ENCODE measurements around the gene LIPG.

LIPG gene

DNA sequence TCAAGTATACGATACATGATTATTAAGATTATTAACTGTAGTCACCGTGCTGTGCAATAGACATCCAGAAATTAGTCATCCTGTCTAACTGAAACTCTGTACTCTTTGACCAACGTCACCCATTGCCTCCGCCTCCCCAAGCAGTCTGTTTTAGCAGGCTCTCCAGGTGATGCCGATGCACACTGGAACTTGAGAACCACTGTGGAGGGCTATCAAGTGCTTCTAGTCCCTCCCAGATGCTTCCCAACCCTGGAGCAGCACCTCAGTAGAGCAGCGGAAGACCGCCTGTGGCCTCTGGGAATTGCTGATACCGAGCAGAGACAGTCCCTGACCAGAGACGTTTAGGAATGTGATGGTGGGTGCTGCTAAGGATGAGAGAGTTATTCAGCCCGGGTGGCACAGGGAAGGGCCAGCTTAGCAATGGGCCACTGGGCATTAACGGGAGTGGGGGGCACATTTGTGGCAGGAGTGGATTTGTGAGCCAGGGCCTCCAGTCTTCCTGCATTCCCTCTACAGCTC, 50.7 kb downstream of the LIPG start:
- no peak for DNase-seq (ENCODE audit: low read depth)

- no peak for DNase-seq (ENCODE audit: low read depth)
Measured at GRCh38 chr18:49613141-49613640, 51.3 kb downstream of the LIPG start.

DNA sequence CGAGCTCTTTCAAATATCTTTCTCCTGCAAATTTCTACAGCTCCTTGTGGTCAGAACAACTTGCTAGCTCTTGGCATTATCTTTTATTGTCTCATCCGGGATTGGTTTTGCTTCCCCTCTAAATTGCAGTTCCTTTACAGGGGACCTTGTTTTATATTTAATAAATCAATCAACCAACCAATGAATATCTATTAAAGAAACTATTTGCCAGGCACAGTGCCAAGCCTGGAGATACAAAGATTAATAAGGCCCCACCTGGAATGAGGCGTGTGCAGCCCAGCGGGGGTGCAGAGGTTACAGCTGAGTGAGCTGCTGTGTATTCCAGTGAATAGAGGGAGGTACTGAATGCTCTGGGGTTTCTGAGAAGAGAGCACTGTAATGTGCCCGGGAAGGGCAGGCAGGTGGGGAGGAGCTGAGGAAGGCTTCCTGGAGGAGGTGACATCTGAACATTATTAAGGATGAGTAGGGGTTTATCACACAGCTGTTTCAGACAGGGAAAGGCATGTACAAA, 51.8 kb downstream of the LIPG start:
- no peak for DNase-seq (ENCODE audit: low read depth)

GRCh38 chr18:49616618-49617328, 54.9 kb downstream of the LIPG start:
- DNase-seq (ENCODE audit: low read depth) = no peak

DNA sequence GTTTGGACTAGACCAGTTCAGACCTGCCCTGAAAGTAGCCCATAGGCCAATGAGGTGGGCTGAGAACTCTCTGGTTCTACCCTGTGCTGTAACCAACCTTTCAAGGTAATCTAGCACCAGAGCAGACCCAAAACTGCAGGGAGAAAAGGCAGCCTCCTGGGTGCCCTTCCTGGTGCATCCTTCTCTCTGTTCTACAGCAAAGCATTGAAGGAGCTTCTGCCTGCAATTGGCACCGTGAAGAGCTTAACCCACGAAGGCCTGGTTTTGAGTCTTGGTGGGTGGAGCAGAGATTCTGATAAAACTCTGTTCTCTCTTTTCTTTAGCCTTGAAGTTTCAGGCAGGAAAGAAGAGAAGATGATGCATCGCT, 55.5 kb downstream of the LIPG start:
- DNase-seq (ENCODE audit: low read depth) = no peak

GRCh38 chr18:49617865-49618264, 56.0 kb downstream of the LIPG start:
- DNase-seq (ENCODE audit: low read depth) = no peak

- DNase-seq (ENCODE audit: low read depth) = no peak
Measured at GRCh38 chr18:49618742-49619681, 57.2 kb downstream of the LIPG start.

DNA sequence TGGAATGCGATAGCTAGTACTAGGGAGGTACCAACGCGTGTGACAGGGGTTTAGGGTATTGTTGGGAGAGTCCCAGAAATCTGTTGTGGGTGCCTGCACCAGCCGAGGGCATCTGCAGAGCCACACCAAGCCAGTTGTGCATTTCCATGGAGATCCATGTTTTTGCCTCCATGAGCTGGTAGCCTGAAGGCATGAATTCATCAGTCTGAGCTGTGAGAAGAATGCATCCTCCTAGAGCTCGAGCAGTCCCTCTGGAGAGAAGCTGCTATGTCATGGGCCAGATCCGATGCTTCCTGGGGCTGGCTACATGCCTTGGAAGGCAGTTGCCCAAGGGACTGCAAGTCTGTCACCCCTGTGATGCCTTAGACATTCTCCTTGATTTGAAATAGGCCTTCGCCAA, 57.9 kb downstream of the LIPG start:
- DNase-seq (ENCODE audit: low read depth) = no peak

- DNase-seq (ENCODE audit: low read depth) = no peak
Measured at GRCh38 chr18:49621301-49621700, 59.4 kb downstream of the LIPG start.

- DNase-seq (ENCODE audit: low read depth) = no peak
Measured at GRCh38 chr18:49621717-49622351, 60.0 kb downstream of the LIPG start.

- DNase-seq (ENCODE audit: low read depth) = no peak
Measured at GRCh38 chr18:49623571-49623970, 61.7 kb downstream of the LIPG start.

- DNase-seq (ENCODE audit: low read depth) = no peak
Measured at GRCh38 chr18:49625021-49625691, 63.3 kb downstream of the LIPG start.

GRCh38 chr18:49626842-49627467, 65.1 kb downstream of the LIPG start:
- no peak for DNase-seq (ENCODE audit: low read depth)

- no peak for DNase-seq (ENCODE audit: low read depth)
Measured at GRCh38 chr18:49628119-49628518, 66.3 kb downstream of the LIPG start.

DNA sequence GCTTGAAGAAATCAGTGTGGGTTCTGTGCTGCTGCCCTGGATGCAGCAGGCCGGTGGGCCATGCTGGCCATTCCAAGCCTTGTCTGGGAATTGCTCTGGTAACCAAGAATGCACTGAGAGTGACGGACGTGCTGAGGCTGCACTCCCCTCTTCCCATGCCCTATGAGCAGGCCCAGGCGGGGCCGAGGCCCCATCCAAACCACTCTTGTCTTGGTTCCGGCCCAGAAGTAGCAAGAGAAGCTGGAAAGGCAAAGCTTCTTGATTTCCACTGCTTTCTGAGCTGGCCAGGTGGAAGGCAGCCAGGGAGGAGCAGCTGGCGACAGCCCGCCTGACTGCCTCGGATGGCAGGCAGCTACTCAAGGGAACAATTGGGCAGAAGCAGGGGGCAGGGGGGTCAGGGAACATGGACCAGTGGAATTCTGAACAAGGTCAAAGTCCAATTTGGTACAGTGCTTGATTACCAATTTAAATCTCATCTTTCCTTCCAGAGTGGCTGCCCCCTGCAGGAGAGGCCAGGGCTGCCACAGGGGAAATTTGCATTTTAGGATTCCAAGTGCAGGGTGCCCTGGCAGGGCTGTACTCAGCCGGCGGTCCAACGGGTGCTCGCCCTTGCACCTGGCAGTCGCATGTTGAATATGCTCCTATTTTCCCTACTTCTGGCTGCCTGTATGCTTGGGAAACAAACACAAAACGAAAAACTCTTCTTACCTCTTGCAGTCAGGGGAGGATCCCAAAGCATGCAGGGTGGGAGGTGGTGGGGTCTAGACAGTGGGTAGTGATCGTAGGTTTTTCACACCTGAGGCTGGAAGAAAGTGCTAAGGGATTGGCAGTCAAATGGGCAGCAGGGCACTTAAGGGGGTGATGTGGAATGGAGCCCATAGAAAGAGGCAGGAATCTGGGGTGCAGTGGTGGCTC, 67.3 kb downstream of the LIPG start:
- no peak for DNase-seq (ENCODE audit: low read depth)

GRCh38 chr18:49630246-49630699, 68.4 kb downstream of the LIPG start:
- DNase-seq (ENCODE audit: low read depth) = no peak

DNA sequence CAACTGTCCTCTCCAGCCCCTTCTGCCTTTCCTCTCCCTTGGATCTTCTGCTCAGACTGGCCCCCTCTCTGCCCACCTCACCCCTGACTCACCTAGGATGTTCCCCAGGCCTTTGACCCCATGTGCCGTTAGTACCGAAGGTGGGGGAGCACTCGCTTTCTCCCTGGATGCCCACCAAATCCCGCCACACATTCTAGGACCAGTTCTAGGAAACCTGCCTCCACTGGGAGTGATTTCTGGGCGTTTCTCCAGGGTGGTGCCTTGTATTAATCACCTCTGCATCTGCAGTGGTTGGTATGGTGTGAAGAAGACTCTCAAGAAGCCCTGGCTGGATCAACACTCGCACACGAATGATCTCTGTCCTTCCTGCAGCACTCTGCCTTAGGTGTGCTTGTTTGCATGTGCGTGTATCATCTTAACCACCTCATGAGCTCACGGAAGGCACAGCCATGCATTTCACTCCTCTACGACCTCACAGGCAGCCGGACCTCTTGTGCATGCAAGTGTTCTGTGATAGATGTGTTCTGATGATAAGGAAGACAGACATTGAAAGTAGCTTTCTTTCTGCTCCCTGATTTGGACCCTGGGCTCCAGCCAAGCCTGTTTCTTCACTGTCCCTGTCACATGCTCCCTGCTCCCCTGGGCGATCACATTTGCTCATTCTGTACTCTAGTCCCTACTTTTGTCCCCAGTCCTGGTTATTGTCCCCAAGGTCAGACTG, 69.4 kb downstream of the LIPG start:
- DNase-seq (ENCODE audit: low read depth) = no peak

DNA sequence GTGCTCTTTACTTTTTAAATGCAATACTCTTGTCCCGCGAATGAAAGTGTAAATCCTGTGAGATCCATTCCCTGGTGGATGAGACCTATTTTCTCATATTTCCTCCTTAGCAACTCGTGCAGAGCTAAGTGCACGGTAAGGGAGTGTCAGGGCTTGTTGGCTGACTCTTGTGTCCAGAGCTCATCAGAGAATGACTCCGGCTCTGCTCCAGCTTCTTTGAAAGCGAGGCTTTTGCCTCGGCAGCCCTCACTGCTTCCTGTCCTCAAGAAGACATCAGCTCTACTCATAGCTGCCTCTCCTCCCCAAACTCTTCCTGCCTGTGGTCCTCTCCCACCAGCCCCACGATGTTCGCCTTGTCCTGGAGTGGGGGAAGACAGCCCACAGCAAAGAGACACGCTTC, 70.7 kb downstream of the LIPG start:
- no peak for DNase-seq (ENCODE audit: low read depth)

DNA sequence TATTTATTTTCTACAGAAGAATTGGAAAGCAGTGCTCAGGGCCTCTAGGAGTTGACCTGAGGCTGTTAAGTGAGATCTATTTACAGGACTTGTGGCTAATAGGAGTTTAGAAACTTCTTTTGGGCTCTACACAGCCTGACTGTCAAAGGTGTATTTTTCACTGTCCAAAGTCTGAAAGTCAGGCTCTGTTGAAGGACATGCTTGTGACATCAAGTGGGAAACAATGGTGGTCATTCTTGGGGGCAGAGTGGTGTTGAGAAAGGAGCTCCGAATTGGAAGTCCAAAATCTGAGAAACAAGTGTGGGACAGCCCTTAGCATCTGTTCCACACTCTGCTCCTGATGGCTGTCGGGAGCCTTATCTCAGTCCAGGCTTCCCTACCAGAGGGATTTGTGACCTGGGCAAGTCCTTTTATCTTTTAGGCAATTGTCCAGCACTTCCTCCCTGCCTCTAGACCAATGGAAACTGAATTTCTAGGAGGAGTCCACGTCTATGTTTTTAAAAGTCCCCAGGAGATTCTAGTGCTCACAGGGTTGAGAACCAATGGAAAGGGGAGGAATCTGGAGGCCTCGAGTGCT, 76.4 kb downstream of the LIPG start:
- DNase-seq (ENCODE audit: low read depth) = no peak
